NK-92 treated with Interleukin-12 subunit alpha and Interleukin-12 subunit beta, amount 100 ng/mL, for 24 hours (cell line): ENCODE data around the gene LINS1.
"Not testable (repeated sequence)": the region's sequence is repeated elsewhere in the genome, so short reads cannot be mapped to it uniquely, and the experiment has no call there.

Source experiments
- DNase-seq: peaks from one replicate; lab custom pipeline; 2025; lab: John Stamatoyannopoulos, UW

LINS1 gene

DNA sequence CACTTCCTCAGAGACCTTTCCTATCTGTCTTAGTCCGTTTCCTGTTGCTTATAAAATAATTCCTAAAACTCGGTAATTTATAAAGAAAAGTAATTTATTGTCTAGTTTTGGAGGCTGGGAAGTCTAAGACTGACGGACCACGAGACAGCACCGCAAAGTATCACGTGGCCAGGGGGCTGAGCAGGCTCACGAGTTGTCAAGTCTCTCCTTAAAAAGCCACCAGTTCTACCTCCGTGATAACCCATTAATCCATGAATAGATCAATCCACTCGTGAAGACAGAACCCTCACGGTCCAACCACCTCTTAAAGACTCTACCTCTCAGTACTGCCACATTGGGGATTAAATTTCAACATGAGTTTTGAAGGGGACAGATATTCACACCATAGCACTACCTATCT, 821 bp downstream of the LINS1 start:
- peak; percentile 50 for DNase-seq

DNA sequence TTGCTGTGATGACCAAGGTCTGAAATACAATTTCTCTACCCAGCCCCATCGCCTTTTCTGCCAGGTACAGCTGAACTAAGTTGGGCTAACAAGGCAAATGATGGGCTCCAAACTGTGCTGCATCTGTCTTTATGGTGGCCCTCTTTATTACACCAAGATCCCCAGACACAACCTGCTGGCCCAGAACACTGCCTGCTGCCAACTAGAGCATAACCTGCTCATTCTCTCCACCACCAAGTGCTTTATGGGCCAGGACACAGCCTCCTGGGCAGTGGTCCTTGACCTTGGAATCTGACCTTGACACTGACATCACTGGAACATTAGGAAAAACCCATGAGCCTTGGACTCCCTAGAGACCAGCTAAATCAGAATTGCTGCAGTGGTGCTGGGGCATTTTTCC, 3.3 kb downstream of the LINS1 start:
- peak; percentile 16 for DNase-seq

DNA sequence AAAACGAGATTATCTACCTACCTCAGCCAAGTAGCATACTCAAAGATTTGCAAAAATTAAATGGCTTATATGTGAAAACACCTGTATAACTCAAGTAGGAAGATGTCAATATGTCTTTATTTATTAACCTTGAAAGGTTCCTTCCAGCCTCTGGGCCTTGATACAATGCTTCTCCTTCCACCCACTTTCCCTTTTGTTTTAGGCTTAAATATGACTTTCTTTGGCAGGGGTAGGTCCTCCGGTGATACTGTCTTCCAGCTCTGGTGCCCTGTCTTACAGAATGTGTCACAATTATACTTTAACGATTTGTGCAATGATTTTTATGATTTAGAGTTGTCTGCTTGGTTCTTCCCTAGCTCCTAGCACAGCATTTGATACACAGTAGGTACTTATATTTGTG, 4.1 kb downstream of the LINS1 start:
- no peak for DNase-seq

DNA sequence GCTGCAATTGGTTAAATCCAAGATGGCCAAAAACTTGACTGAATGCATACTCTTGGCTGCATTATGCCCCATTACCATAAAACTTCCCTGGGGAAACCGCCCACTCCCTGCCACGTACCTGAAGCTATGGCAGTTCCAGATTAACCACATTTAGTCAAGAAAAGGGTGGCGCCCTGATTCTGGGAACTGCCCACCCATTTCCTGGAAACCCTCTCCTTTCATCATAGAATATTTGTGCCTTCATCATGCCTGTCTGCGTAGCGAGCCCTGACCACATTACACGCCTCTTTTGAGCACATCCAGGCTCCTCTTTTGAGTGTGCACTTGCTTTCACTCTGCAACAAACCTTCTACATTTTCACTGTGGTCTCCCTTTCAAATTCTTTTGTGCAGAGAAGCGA, 5.2 kb downstream of the LINS1 start:
- peak; percentile 80 for DNase-seq

DNA sequence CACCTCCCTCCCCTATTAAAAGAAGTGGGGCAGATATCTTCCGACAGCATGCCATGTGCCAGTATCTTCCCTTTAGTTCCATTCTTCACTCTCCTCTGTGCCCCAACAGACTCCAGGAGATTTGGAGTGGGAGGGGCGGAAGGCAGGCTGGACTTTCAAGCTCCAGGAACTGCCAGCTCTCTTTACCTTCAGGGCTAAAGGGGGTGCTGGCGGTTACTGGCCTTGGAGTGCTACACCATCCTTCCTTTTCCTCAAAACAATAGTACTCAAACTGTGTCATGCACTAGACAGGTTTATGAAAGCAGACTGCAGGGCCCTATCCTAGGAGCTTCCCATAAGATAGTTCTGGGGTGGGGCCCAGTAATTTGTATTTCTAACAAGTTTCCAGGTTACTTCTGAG, 6.0 kb downstream of the LINS1 start:
- no peak for DNase-seq

DNA sequence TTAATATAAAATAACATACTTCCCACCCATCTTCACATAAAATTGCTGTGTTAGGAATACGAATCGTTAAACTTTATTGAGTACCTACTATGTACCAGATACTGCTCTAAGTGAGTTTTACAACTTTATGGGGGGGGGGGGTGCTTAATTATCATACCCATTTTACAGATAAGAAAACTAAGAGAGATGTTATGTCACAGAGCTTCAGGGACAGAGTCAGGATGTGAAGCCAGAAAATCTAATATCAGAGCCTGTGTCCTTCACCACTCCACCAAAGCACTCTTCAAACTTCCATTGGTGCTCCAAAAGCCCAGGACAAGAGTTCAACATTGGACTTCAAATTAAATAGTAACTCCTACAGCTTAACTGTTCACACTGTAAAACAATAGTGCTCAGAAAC, 8.6 kb downstream of the LINS1 start:
- DNase-seq, result no peak

DNA sequence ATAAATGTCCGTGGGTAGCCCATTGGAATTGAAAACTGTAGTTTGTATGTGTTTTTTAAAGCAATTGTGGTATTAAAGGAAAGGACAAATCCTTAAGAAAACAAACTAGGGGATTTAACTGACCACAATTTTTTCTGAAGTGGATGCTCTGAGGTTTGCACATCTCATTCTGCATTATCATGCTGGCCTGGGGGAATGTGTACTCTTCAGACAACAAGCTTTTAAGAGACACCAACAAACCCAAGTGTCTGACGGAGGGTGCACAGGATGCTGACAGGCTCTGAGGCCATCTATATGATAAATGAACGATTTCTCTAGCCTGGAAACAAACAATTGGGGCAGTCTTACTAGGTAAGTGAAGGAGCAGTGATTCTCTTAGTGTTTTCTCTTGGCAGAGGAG, 9.1 kb downstream of the LINS1 start:
- DNase-seq, result no peak

DNA sequence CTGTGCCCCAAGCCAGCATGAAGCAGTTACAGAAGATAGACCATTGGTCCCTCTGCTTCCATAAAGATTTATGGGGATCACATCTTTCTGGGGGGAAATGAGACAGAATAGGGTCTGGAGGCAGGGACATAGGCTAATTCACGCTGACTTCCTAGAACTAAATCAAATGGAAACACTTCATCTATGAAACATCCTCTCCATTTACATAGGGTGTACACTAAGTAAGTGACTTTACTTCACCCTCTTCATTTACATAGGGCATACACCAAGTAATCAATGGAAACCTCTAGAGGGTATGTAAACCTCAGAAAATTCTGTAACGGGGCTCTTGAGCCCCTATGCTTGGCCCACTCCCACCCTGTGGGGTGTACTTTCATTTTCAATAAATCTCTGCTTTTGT, 10.1 kb downstream of the LINS1 start:
- DNase-seq, result no peak

DNA sequence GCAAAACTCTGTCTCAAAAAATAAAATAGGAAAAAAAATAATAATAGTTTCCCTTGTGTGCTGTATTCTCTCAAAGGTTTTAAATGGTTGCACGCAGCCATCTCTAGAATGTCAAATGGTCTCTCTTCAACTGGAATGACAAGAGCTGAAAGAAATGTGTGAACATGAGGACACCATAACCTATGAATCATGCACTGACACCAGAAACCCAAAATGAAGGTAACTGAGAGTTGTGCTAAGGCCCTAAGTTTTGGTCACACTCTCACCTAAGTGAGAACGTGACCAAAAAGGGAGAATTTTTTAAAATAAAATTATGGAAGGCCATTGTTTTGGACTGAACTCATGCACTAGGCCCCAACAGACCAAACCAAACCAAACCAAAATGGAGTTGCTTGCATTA, 10.8 kb downstream of the LINS1 start:
- not testable (repeated sequence) for DNase-seq

DNA sequence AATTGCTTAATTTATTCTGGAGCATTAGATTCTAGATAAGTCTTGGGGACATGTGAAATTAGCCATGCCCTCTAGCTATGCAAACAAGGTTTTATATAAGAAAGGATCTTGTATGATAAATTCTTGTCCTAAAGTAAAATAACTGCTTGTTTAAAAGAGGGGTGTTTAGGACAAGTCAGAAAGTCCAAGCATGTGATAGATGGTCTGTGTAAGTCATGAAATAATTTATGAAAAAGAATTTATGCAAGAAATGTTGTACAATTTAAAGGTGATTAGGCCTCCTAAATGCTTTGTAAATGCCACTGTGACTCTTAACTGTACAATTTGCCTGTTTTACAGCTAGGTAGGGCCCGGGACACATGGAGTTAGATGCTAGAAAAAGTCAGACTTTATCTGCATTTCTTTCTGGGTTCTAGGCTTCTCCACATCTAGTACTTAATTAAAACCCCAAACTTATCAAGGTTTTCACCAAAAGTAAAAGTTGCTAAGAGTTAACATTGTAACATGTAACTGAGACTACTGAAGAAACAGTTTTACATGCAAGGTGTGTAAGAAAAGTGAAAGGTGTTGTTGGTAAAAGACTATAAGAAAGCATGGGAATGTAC, 13.2 kb downstream of the LINS1 start:
- DNase-seq, result no peak

DNA sequence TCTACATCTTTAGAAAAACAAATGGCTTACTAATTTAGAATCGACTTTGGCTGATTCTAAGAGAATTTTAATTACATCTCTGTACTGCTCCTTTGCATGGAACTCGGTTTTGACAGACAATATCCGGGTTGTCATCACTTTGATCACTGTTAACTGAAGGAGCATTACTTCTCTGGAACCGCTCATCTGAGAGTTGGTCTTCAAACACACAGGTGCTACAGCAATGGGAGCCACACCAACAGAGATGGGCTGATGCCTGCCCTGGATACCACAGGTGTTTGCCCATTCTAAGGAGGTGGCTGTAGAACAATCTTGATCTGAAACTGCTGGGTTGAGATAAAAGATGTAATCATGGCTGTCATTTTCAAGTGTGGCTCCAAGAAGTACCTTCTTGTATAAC, 21.6 kb downstream of the LINS1 start:
- DNase-seq, result no peak

DNA sequence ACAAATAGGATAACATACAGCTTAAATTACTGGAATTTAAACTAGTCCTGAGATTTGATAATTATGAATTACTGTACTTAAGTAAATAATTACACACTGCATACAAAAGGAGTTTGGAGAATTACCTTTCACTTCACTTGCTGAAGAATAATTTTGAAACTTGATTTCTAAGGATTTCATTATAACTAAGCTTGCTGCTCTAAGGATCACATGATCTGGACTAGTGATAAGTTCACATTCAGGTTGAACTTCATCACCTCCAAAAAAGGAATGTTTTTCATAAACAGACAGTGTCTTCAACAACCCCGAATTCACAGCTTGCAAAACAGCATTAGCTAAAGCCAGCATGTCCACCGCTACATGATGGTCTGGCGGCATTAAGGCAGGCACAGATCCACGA, 28.5 kb downstream of the LINS1 start:
- no peak for DNase-seq

DNA sequence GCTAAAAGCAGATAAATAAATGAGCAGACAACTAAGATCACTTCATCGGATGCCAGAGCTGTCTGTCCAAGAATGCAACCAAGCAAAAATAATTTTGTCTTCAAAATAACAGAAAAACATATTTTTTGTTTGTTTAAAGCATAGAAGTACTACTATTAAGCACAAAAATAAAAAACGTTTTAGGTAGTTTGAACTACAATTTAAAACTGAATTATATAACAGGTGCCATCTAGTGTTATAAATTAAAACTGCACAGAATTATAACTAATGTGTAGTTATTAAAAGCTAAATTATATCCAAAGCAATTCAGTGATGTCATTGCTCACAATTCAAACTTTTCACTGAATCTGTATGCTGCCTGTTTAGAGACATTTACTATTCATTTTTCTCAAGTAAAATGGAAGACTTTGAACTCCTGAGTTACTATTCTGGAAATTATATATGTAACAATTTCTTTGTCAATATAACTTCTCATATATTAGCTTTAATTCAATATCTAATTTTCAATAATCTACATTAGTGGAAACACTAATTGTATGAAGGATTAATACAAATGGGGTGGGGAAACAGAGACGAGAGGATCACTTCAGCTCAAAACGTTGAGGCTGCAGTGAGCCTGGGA, 29.5 kb downstream of the LINS1 start:
- no peak for DNase-seq

DNA sequence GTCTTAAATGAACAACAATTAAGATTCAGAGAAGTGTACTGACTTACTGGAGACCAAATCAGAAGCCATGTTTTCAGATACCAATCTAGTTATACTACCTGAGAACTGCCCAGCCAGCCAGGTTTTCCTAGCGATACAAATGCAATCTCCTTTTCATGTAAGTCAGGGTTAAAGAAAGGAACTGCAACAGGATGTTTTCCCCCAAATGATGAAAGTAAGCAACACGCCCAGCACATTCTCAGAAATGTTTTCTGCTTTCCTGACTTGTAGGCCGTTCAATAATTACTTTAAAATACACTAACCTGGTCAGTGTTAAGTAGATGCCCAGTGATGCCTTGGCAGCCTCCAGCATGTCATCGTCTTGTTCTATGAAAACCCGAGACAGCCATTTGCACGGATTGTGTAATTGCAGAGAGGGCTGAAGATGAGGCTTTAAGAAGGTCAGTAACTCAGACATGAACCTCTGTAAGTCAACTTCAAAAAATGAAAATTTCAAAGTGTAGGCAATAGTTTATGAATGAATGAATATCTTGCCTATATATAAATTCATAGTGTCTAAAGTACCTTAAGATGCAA, 30.3 kb downstream of the LINS1 start:
- DNase-seq, result no peak

DNA sequence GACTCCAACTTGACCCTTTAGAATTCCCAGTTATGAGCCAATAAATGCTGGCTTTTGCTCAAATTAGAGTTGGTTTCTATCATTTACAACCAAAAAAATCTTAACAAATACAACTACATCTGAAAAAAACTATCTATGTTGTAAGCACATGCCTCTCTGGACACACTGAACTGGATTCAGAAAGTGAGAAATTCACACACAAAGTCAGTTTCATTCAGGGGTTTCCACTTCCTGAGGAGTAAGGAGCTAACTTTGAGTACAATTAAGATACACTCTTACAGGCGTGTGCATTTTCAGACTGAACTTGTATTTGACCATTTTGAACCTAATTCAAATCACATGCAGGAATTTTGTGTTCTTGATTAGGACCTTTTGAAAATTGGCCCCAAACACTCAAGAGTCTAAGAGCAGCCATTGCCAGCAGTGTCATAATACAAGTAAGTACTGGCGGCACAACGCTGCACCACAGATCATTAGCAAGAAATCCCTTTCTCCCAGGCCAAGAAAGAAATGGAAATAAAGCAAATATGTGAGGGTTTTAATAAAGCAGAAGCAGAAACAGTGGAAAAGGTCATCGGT, 31.2 kb downstream of the LINS1 start:
- DNase-seq, result no peak

DNA sequence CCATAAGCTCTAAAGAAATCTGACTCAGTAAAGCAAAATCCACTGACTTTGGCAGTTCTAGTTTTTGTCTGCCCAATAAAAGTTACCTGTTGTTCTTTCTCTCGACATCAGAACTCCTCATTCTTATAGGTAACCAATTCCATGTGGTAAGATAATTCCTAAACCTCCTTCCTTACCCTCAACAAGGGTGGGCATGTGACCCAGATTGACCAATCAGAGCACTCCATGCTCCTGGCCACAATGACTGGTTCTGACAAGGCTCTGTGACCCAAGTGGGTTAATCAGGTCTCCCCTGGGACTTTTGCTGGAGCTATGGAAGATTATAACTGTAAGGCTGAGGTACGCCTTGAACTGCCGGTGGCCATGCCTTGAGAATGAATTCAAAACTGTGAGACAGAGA, 31.7 kb downstream of the LINS1 start:
- no peak for DNase-seq

DNA sequence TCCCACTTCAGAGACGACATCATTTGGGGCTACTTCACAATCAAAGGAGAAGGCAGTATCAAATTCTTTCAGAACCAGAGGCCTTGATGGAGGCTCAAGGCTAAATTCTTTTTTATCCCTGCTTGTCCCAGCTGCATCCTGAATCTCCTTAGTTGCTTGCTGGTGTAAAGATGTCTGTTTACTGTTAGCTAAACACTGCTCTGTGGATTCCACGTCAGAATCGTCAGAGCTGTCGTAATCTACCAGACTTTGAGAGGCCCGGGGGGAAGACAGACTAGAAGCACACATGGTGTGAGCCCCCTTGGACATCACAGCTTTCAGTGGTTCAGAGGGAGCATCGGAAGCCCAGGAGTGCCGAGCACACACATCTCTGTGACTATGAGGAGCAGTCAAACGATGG, 32.6 kb downstream of the LINS1 start:
- DNase-seq, result no peak

DNA sequence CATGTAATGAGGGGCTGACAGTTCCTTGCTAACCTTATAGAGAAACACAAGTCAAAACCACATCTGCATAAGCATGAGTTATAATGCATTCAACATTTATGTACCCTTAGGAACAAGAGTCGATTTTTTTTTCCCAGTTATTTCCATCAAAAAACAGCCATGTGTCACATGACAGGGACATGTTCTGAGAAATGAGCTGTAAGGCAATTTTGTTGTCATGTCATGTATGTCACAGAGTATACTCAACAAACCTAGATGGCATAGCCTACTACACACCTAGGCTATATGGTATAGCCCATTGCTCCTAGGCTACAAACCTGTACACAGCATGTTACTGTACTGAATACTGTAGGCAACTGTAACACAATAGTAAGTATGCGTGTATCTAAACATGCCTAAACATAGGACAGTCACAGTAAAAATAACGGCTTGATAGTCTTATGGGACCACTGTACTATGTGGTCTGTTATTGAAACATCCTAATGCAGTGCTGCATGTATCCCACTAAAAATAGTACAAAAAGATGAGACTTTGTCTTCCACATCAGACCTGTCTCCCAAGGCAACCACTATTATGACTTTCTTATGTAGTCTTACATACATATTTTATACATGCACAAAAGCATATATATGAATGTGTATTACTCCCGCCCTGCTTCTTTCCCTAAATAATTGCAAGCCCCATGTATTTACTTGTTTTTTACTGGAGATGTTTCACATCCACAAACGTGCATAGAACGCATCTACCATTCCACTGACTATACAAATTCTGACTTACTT, 34.9 kb downstream of the LINS1 start:
- DNase-seq, result no peak

DNA sequence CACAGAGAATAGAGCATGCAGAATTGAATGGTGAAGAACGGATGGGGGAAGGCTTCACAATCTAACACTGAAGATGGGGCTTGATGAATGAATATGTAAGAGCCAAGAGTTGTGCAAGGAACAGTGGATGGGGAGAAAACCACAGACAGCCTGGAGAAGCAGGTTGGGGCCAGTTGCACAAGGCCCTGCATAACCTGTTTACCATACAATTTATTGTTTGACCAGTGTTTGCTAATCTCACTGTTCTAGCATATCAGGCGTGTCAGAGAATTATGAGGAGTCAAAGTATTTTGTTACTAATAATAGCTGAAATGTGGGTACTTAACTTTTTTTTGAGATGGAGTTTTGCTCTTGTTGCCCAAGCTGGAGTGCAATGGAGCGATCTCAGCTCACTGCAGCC, 36.4 kb downstream of the LINS1 start:
- no peak for DNase-seq

DNA sequence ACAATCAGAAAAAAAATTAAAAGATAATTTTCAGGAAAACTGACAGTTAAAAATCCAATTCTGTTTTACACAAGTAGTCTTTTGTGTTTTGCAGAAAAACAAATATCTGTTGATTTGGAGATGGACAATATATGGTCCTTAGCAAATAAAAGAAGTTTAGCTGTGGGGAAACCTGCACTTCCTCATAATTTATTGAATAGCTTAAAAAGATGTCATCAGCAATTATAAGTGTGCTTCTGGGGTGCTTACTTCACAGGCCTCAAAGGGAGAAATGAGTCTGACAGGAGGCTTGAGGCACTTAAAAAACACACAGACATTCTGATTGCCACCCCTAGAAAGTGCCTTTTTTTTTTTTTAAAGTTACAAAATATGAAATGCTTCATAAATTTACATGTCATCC, 41.7 kb downstream of the LINS1 start:
- DNase-seq, result no peak

DNA sequence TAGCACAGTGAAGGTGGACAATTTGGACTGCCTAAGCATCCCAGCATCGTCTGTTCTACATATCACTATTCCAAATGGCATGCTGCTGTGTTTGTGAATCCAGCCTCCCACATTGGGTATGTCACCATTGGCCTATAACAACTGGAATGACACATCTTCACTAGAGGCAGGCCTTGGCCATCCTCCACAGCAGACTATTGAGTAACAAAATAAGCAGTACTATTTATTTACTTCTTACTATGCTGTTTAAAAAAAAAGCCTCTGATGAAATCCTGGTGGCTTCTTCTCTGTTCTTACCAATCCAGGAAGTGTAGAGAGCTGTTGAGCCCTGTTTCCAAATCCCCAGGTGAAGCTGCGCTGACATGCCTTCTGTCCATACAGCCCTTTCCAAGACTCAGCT, 42.7 kb downstream of the LINS1 start:
- no peak for DNase-seq

DNA sequence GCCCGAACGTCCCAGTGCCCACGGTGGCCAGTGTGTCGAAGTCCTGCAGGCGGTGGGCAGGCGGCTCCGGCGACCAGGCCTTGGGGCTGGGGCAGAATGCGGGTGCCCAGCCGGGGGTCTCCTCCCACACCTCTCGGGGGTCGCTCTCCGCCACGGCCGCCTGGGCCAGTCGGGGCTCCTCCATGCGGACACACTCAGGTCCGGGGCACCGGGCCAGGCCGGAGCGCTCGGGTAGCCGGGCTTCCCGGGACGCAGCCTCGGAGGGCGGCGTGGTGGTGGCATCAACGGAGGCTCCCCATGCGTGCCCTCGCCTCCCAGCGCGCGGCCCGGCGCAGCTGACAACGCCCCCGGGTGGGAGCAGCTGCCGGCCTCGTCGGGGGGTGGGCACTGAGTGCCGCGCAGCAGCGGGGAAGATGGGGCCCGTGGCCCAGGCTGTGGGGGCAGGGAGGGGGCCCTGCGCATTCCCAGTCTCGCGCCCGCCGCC, 43.2 kb downstream of the LINS1 start:
- DNase-seq, result no peak

DNA sequence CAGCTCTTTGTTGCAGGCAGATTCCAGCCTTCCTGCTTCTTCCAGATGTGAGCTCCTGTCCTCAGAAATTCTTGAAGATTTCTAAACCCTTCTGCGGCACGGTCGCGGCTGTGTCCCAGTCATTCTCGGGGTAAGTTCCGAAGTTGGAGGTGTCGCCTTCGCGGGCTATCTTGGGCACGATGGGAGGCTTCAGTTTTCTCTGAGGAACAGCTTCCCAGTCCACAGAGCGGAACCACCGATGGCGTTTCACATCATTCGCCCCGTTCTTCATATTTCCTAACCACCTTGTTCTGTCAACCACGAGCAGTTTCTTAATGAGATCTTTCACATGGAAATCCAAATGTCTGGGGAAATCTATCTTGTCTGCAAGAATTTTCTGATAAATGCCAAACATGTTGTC, 48.5 kb downstream of the LINS1 start:
- no peak for DNase-seq
